SJSA1 (cell line): Measurements from ENCODE around the gene UNC119. TPM values are rescaled to one million over a fixed set of nuclear protein-coding genes. Genes with fewer than 3 reads are reported as not detected.

ENCODE experiments used
- DNase-seq, 2 experiments: peaks; one replicate each; pipeline ENCODE4 v3.0.0-alpha.2; 2015 to 2020; ENCODE audit warnings: low spot score in 2 of 2, low read depth in 1 of 2
- H3K27ac ChIP-seq: fragments of 250-450 bp; sonication (Bioruptor Pico); 2 replicates; pipeline ENCODE4 v1.5.1; 2020; ENCODE audit warnings: mild to moderate bottlenecking, moderate library complexity
- H3K27me3 ChIP-seq: fragments of 250-450 bp; sonication (Bioruptor Pico); replicated peaks from 2 replicates; pipeline ENCODE4 v1.5.1; 2020; ENCODE audit warnings: mild to moderate bottlenecking, moderate library complexity
- H3K36me3 ChIP-seq: fragments of 250-450 bp; sonication (Bioruptor Pico); 2 replicates; pipeline ENCODE4 v1.5.1; 2020; ENCODE audit warnings: mild to moderate bottlenecking
- H3K4me1 ChIP-seq: fragments of 250-450 bp; sonication (Bioruptor Pico); replicated peaks from 2 replicates; pipeline ENCODE4 v1.6.1; 2021; ENCODE audit warnings: mild to moderate bottlenecking
- H3K4me3 ChIP-seq: fragments of 250-450 bp; sonication (Bioruptor Pico); 2 replicates; pipeline ENCODE4 v1.5.1; 2020; ENCODE audit warnings: mild to moderate bottlenecking
- H3K9me3 ChIP-seq: fragments of 250-450 bp; sonication (Bioruptor Pico); replicated peaks from 2 replicates; pipeline ENCODE4 v1.5.1; 2020; ENCODE audit warnings: mild to moderate bottlenecking
- total RNA-seq: library from RNA; depleted of rRNA; stranded (reverse); fragments of >200 nt; shearing (Covaris generic); gene quantifications from 2 replicates; pipeline ENCODE4 v1.2.3, GENCODE V29; 2014; rRNA removed

The UNC119 gene
- 19.7 and 27.2 TPM in 2 replicates for total RNA-seq

- Histone ChIP-seq H3K4me3 (peak within 1 kb of the TSS; percentile 95), H3K4me1 (peaks cover 8% of the 10 kb centered on the region), H3K9me3 (no peaks in the 10 kb centered on the region), H3K27me3 (no peaks in the 10 kb centered on the region), H3K36me3 (peaks cover 45% of the 10 kb centered on the region), H3K27ac (no peak within 1 kb of the TSS)
- DNase-seq: peak; percentile 68 to 69
Measured at GRCh38 chr17:28552176-28552999, at the start of gene UNC119. TSS of gene UNC119 (minus strand) at chr17:28552624. CDS start at chr17:28552557, 67 bp downstream.

GRCh38 chr17:28599311-28600184, 47.1 kb upstream of the UNC119 start:
- Histone ChIP-seq H3K9me3 (no peaks in the 10 kb centered on the region), H3K4me1 (peaks cover 16% of the 10 kb centered on the region), H3K27me3 (no peaks in the 10 kb centered on the region), H3K4me3 (peak overlapping the region; percentile 56), H3K27ac (peak overlapping the region; percentile 86), H3K36me3 (peaks cover 35% of the 10 kb centered on the region)
- peak; percentile 75 to 81 for DNase-seq

GRCh38 chr17:28598799-28599310, 46.4 kb upstream of the UNC119 start, which contains the start of gene SPAG5:
TSS of gene SPAG5 (minus strand) at chr17:28599025. CDS start at chr17:28598946, 79 bp downstream.
- Histone ChIP-seq H3K27me3 (no peaks in the 10 kb centered on the region), H3K36me3 (peaks cover 40% of the 10 kb centered on the region), H3K4me1 (peaks cover 16% of the 10 kb centered on the region), H3K27ac (peak within 1 kb of the TSS; percentile 86), H3K9me3 (no peaks in the 10 kb centered on the region), H3K4me3 (peak within 1 kb of the TSS; percentile 56)
- DNase-seq: peak; percentile 93 to 97

- DNase-seq: no peak
- peak overlapping the region; percentile 86 for H3K27ac ChIP-seq
- H3K27me3 ChIP-seq: no peaks in the 10 kb centered on the region
- peaks cover 16% of the 10 kb centered on the region for H3K4me1 ChIP-seq
- H3K9me3 ChIP-seq: no peaks in the 10 kb centered on the region
- H3K36me3 ChIP-seq: peaks cover 43% of the 10 kb centered on the region
- peak overlapping the region; percentile 56 for H3K4me3 ChIP-seq
Measured at GRCh38 chr17:28598389-28598788, 46.0 kb upstream of the UNC119 start.

GRCh38 chr17:28597606-28598383, 45.4 kb upstream of the UNC119 start:
- H3K4me3 ChIP-seq: peak overlapping the region; percentile 56
- peak overlapping the region; percentile 86 for H3K27ac ChIP-seq
- H3K9me3 ChIP-seq: no peaks in the 10 kb centered on the region
- peaks cover 49% of the 10 kb centered on the region for H3K36me3 ChIP-seq
- no peak for DNase-seq
- peaks cover 16% of the 10 kb centered on the region for H3K4me1 ChIP-seq
- H3K27me3 ChIP-seq: no peaks in the 10 kb centered on the region

GRCh38 chr17:28592260-28592659, 39.8 kb upstream of the UNC119 start:
- H3K4me1 ChIP-seq: no peaks in the 10 kb centered on the region
- no peak for DNase-seq
- H3K27me3 ChIP-seq: no peaks in the 10 kb centered on the region
- H3K27ac ChIP-seq: no peak overlapping the region
- H3K9me3 ChIP-seq: no peaks in the 10 kb centered on the region
- peaks cover 89% of the 10 kb centered on the region for H3K36me3 ChIP-seq
- H3K4me3 ChIP-seq: no peak overlapping the region

- H3K36me3 ChIP-seq: peaks cover 96% of the 10 kb centered on the region
- H3K9me3 ChIP-seq: no peaks in the 10 kb centered on the region
- DNase-seq: no peak
- H3K4me3 ChIP-seq: no peak overlapping the region
- H3K27ac ChIP-seq: no peak overlapping the region
- H3K27me3 ChIP-seq: no peaks in the 10 kb centered on the region
- H3K4me1 ChIP-seq: no peaks in the 10 kb centered on the region
Measured at GRCh38 chr17:28585851-28586250, 33.4 kb upstream of the UNC119 start.

GRCh38 chr17:28584434-28584833, 32.0 kb upstream of the UNC119 start:
- H3K27me3 ChIP-seq: no peaks in the 10 kb centered on the region
- peaks cover 96% of the 10 kb centered on the region for H3K36me3 ChIP-seq
- no peaks in the 10 kb centered on the region for H3K4me1 ChIP-seq
- H3K9me3 ChIP-seq: no peaks in the 10 kb centered on the region
- DNase-seq: no peak
- H3K27ac ChIP-seq: no peak overlapping the region
- no peak overlapping the region for H3K4me3 ChIP-seq

GRCh38 chr17:28582513-28582912, 30.1 kb upstream of the UNC119 start:
- no peaks in the 10 kb centered on the region for H3K4me1 ChIP-seq
- no peak overlapping the region for H3K27ac ChIP-seq
- no peaks in the 10 kb centered on the region for H3K9me3 ChIP-seq
- peaks cover 96% of the 10 kb centered on the region for H3K36me3 ChIP-seq
- H3K27me3 ChIP-seq: no peaks in the 10 kb centered on the region
- no peak for DNase-seq
- no peak overlapping the region for H3K4me3 ChIP-seq

- no peak overlapping the region for H3K4me3 ChIP-seq
- no peaks in the 10 kb centered on the region for H3K27me3 ChIP-seq
- no peaks in the 10 kb centered on the region for H3K9me3 ChIP-seq
- H3K4me1 ChIP-seq: peaks cover 6% of the 10 kb centered on the region; the same call in 1 of the 2 replicates
- H3K36me3 ChIP-seq: peaks cover 92% of the 10 kb centered on the region
- no peak overlapping the region for H3K27ac ChIP-seq
- DNase-seq: no peak
Measured at GRCh38 chr17:28580959-28581358, 28.5 kb upstream of the UNC119 start.

- Histone ChIP-seq H3K4me3 (no peak overlapping the region), H3K36me3 (peaks cover 88% of the 10 kb centered on the region), H3K4me1 (peaks cover 6% of the 10 kb centered on the region; the same call in 1 of the 2 replicates), H3K27me3 (no peaks in the 10 kb centered on the region), H3K9me3 (no peaks in the 10 kb centered on the region), H3K27ac (no peak overlapping the region)
- DNase-seq: no peak
Measured at GRCh38 chr17:28579526-28579925, 27.1 kb upstream of the UNC119 start.

GRCh38 chr17:28578246-28579195, 26.1 kb upstream of the UNC119 start:
- Histone ChIP-seq H3K27ac (no peak overlapping the region), H3K9me3 (no peaks in the 10 kb centered on the region), H3K36me3 (peaks cover 82% of the 10 kb centered on the region), H3K27me3 (no peaks in the 10 kb centered on the region), H3K4me1 (peaks cover 6% of the 10 kb centered on the region; the same call in 1 of the 2 replicates), H3K4me3 (no peak overlapping the region)
- no peak for DNase-seq
